Prostate gland (tissue), 2 donors: ENCODE results near the gene LMF2. TPM values are rescaled to one million over a fixed set of nuclear protein-coding genes. Genes with fewer than 3 reads are reported as not detected.

Source experiments
- DNase-seq: peaks from one replicate; pipeline ENCODE4 v3.0.0-alpha.2; 2019; ENCODE audit warnings: low spot score
- H3K27ac ChIP-seq, 2 donors: fragments of 200-600 bp; sonication (generic); 2 replicates each; pipeline ENCODE4 v1.5.1; 2017 to 2019
- H3K27me3 ChIP-seq: fragments of 200-600 bp; sonication (generic); replicated peaks from 2 replicates; pipeline ENCODE4 v1.5.1; 2019; ENCODE audit not compliant: insufficient read depth
- H3K36me3 ChIP-seq, 2 donors: fragments of 200-600 bp; sonication (generic); 1 replicate in 1 of 2; 2 replicates in 1 of 2; pipeline versions ENCODE4 v1.5.1 to v1.8.1; 2017 to 2019
- H3K4me1 ChIP-seq: fragments of 200-600 bp; sonication (generic); replicated peaks from 2 replicates; pipeline ENCODE4 v1.5.1; 2019
- H3K4me3 ChIP-seq, 2 donors: fragments of 200-600 bp; sonication (generic); 2 replicates each; pipeline ENCODE4 v1.5.1; 2017 to 2019
- H3K9me3 ChIP-seq: fragments of 200-600 bp; sonication (generic); 2 replicates; pipeline ENCODE4 v1.5.1; 2017
- CTCF ChIP-seq, 4 experiments: fragments of 200-600 bp in 2 of 4; fragments of 450-650 bp in 2 of 4; sonication (generic) in 2 of 4; IDR thresholded peaks; 1 replicate in 3 of 4; 2 replicates in 1 of 4; pipeline ENCODE4 v1.5.1; 2016 to 2019; ENCODE audit warnings: antibody characterized with exemption in 4 of 4, mild to moderate bottlenecking in 2 of 4, moderate library complexity in 2 of 4
- POLR2A ChIP-seq: fragments of 450-650 bp; IDR thresholded peaks from one replicate; pipeline ENCODE4 v1.6.1; 2016; ENCODE audit warnings: antibody characterized with exemption, mild to moderate bottlenecking
- POLR2AphosphoS5 ChIP-seq: sonication (generic); formaldehyde crosslinking; IDR thresholded peaks from one replicate; pipeline ENCODE4 v1.6.1; 2017; ENCODE audit warnings: antibody characterized with exemption
- WGBS: methylation state at CpG from one replicate; pipeline ENCODE4 v1.1.5; 2018; 5-methylcytosine and 5-hydroxymethylcytosine counted together
- intact Hi-C: fragments of 100-400 bp; cut with DNase I; formaldehyde crosslinking; loops from one replicate; pipeline ENCODE4 v1.14.2; 2022
- total RNA-seq, 2 donors: library from RNA; depleted of rRNA; stranded (reverse); fragments of >200 nt; gene quantifications; one replicate each; pipeline ENCODE4 v1.1.0, GENCODE V29; 2016

The LMF2 gene
- total RNA-seq, 2 donors from 2014 or later: 76.6 to 94.3 TPM

- Histone ChIP-seq H3K27ac (peak overlapping the region in 1 of 2 donors; percentile 28), H3K36me3 (peaks cover 6 to 12% of the 10 kb centered on the region in 2 donors), H3K9me3 (no peaks in the 10 kb centered on the region), H3K4me1 (peaks cover 35% of the 10 kb centered on the region), H3K4me3 (no peak overlapping the region), H3K27me3 (no peaks in the 10 kb centered on the region)
- no peak for TF ChIP-seq POLR2A
- TF ChIP-seq CTCF (IDR thresholded peaks at IDR 0.05): no peak
- no peak for TF ChIP-seq POLR2AphosphoS5
- intact Hi-C loops: no loop called here
- 60% methylated on average over 21 of the region's 21 CpGs for WGBS
- DNase-seq: no peak
These were observed 36.2 kb downstream of the LMF2 start for GRCh38 chr22:50471197-50471847.

GRCh38 chr22:50470491-50470890, 37.0 kb downstream of the LMF2 start:
- H3K9me3 ChIP-seq: no peaks in the 10 kb centered on the region

GRCh38 chr22:50469377-50470305, 37.9 kb downstream of the LMF2 start:
- Histone ChIP-seq H3K27me3 (no peaks in the 10 kb centered on the region), H3K27ac (no peak overlapping the region), H3K36me3 (peaks cover 8 to 28% of the 10 kb centered on the region in 2 donors), H3K4me1 (peaks cover 30% of the 10 kb centered on the region), H3K4me3 (no peak overlapping the region), H3K9me3 (no peaks in the 10 kb centered on the region)
- peak; percentile 56 for DNase-seq
- WGBS: 30% methylated on average over 25 of the region's 25 CpGs
- no peak for TF ChIP-seq CTCF (IDR thresholded peaks at IDR 0.05)
- TF ChIP-seq POLR2A: no peak
- TF ChIP-seq POLR2AphosphoS5: no peak
- intact Hi-C loops: no loop called here

More at GRCh38 chr22:50470491-50470890, 37.0 kb downstream of the LMF2 start:
- TF ChIP-seq POLR2AphosphoS5 (no peak), CTCF (IDR thresholded peaks at IDR 0.05) (no peak), POLR2A (no peak)
- Histone ChIP-seq H3K4me3 (no peak overlapping the region), H3K36me3 (peaks cover 6 to 19% of the 10 kb centered on the region in 2 donors), H3K27ac (peak overlapping the region in 1 of 2 donors; percentile 28), H3K27me3 (no peaks in the 10 kb centered on the region), H3K4me1 (peaks cover 33% of the 10 kb centered on the region)
- intact Hi-C loops: no loop called here
- no peak for DNase-seq
- WGBS: 42% methylated on average over 6 of the region's 6 CpGs

- Histone ChIP-seq H3K36me3 (peaks cover 14 to 38% of the 10 kb centered on the region in 2 donors), H3K4me1 (peaks cover 27% of the 10 kb centered on the region), H3K27ac (no peak overlapping the region), H3K9me3 (no peaks in the 10 kb centered on the region), H3K27me3 (no peaks in the 10 kb centered on the region), H3K4me3 (no peak overlapping the region)
- intact Hi-C loops: no loop called here
- TF ChIP-seq POLR2A: no peak
- no peak for TF ChIP-seq POLR2AphosphoS5
- TF ChIP-seq CTCF (IDR thresholded peaks at IDR 0.05): no peak
- 94% methylated on average over 8 of the region's 8 CpGs for WGBS
- no peak for DNase-seq
These were observed 38.9 kb downstream of the LMF2 start for GRCh38 chr22:50468626-50469025.
